ENCODE results near the gene USP44.

USP44 gene

GRCh38 chr12:95538006-95538405, 13.3 kb downstream of the USP44 start:
- Histone ChIP-seq H3K9ac (no peak overlapping the region), H3K9me3 (no peaks in the 10 kb centered on the region), H3K4me3 (no peak overlapping the region), H3K36me3 (no peaks in the 10 kb centered on the region), H3K4me2 (peak overlapping the region; percentile 47; the same call in 1 of the 2 replicates), H3K27ac (no peak overlapping the region), H3K4me1 (peaks cover 16% of the 10 kb centered on the region), H4K20me1 (no peaks in the 10 kb centered on the region), H3K27me3 (no peaks in the 10 kb centered on the region)
- no peak for TF ChIP-seq Cebpa-rat (IDR thresholded peaks at IDR 0.05)

GRCh38 chr12:95533985-95534384, 17.3 kb downstream of the USP44 start:
- Histone ChIP-seq H3K4me1 (peaks cover 12% of the 10 kb centered on the region), H3K9me3 (no peaks in the 10 kb centered on the region), H3K27me3 (no peaks in the 10 kb centered on the region), H4K20me1 (no peaks in the 10 kb centered on the region), H3K4me2 (no peak overlapping the region), H3K36me3 (no peaks in the 10 kb centered on the region), H3K4me3 (no peak overlapping the region), H3K9ac (no peak overlapping the region), H3K27ac (no peak overlapping the region)
- TF ChIP-seq Cebpa-rat (IDR thresholded peaks at IDR 0.05) = no peak

- Histone ChIP-seq H3K9ac (no peak overlapping the region), H4K20me1 (no peaks in the 10 kb centered on the region), H3K27me3 (no peaks in the 10 kb centered on the region), H3K4me3 (no peak overlapping the region), H3K9me3 (no peaks in the 10 kb centered on the region), H3K36me3 (no peaks in the 10 kb centered on the region), H3K4me2 (no peak overlapping the region), H3K27ac (no peak overlapping the region), H3K4me1 (peaks cover 1% of the 10 kb centered on the region; the same call in 1 of the 2 replicates)
- no peak for TF ChIP-seq Cebpa-rat (IDR thresholded peaks at IDR 0.05)
These were observed 18.4 kb downstream of the USP44 start for GRCh38 chr12:95532851-95533250.

- no peak overlapping the region for H3K4me3 ChIP-seq
- H3K36me3 ChIP-seq = no peaks in the 10 kb centered on the region
- TF ChIP-seq Cebpa-rat (IDR thresholded peaks at IDR 0.05) = no peak
- H3K9me3 ChIP-seq = no peaks in the 10 kb centered on the region
- H3K27ac ChIP-seq = no peak overlapping the region
- H3K9ac ChIP-seq = no peak overlapping the region
- no peaks in the 10 kb centered on the region for H3K4me1 ChIP-seq
- no peaks in the 10 kb centered on the region for H4K20me1 ChIP-seq
- H3K27me3 ChIP-seq = no peaks in the 10 kb centered on the region
- H3K4me2 ChIP-seq = no peak overlapping the region
These were observed 21.5 kb downstream of the USP44 start for GRCh38 chr12:95529693-95530225.

- no peak overlapping the region for H3K9ac ChIP-seq
These were observed 22.8 kb downstream of the USP44 start for GRCh38 chr12:95528431-95528830.

GRCh38 chr12:95522692-95523091, 28.6 kb downstream of the USP44 start:
- H3K4me3 ChIP-seq = no peak overlapping the region
- TF ChIP-seq Cebpa-rat (IDR thresholded peaks at IDR 0.05) = no peak
- peak overlapping the region; percentile 45 for H3K4me2 ChIP-seq
- no peaks in the 10 kb centered on the region for H3K36me3 ChIP-seq
- H3K9ac ChIP-seq = no peak overlapping the region
- H3K27ac ChIP-seq = no peak overlapping the region
- no peaks in the 10 kb centered on the region for H3K27me3 ChIP-seq
- no peaks in the 10 kb centered on the region for H4K20me1 ChIP-seq
- H3K9me3 ChIP-seq = no peaks in the 10 kb centered on the region
- H3K4me1 ChIP-seq = peaks cover 11% of the 10 kb centered on the region

More at GRCh38 chr12:95528431-95528830, 22.8 kb downstream of the USP44 start:
- Histone ChIP-seq H3K4me3 (no peak overlapping the region), H3K27me3 (no peaks in the 10 kb centered on the region), H3K36me3 (no peaks in the 10 kb centered on the region), H3K4me1 (no peaks in the 10 kb centered on the region), H4K20me1 (no peaks in the 10 kb centered on the region), H3K4me2 (no peak overlapping the region), H3K9me3 (no peaks in the 10 kb centered on the region), H3K27ac (no peak overlapping the region)
- TF ChIP-seq Cebpa-rat (IDR thresholded peaks at IDR 0.05) = no peak

- Histone ChIP-seq H3K4me2 (no peak overlapping the region), H3K27me3 (no peaks in the 10 kb centered on the region), H4K20me1 (no peaks in the 10 kb centered on the region), H3K9ac (no peak overlapping the region), H3K4me1 (peaks cover 11% of the 10 kb centered on the region), H3K36me3 (no peaks in the 10 kb centered on the region), H3K4me3 (no peak overlapping the region), H3K9me3 (no peaks in the 10 kb centered on the region), H3K27ac (no peak overlapping the region)
- TF ChIP-seq Cebpa-rat (IDR thresholded peaks at IDR 0.05) = no peak
These were observed 30.5 kb downstream of the USP44 start for GRCh38 chr12:95520816-95521215.

- Histone ChIP-seq H4K20me1 (no peaks in the 10 kb centered on the region), H3K9ac (no peak overlapping the region), H3K27ac (no peak overlapping the region), H3K36me3 (peaks cover 17% of the 10 kb centered on the region), H3K4me3 (no peak overlapping the region), H3K4me1 (peaks cover 11% of the 10 kb centered on the region), H3K27me3 (no peaks in the 10 kb centered on the region), H3K9me3 (no peaks in the 10 kb centered on the region), H3K4me2 (no peak overlapping the region)
- no peak for TF ChIP-seq Cebpa-rat (IDR thresholded peaks at IDR 0.05)
These were observed 32.3 kb downstream of the USP44 start for GRCh38 chr12:95518944-95519343.

- TF ChIP-seq Cebpa-rat (IDR thresholded peaks at IDR 0.05) = no peak
- Histone ChIP-seq H3K9ac (no peak overlapping the region), H3K27ac (no peak overlapping the region), H3K36me3 (peaks cover 34% of the 10 kb centered on the region), H3K4me2 (no peak overlapping the region), H3K9me3 (no peaks in the 10 kb centered on the region), H3K27me3 (no peaks in the 10 kb centered on the region), H3K4me3 (no peak overlapping the region), H3K4me1 (no peaks in the 10 kb centered on the region), H4K20me1 (no peaks in the 10 kb centered on the region)
These were observed 34.0 kb downstream of the USP44 start for GRCh38 chr12:95517246-95517645.

GRCh38 chr12:95516757-95517156, 34.5 kb downstream of the USP44 start:
- no peaks in the 10 kb centered on the region for H4K20me1 ChIP-seq
- no peaks in the 10 kb centered on the region for H3K9me3 ChIP-seq
- TF ChIP-seq Cebpa-rat (IDR thresholded peaks at IDR 0.05) = no peak
- H3K4me2 ChIP-seq = no peak overlapping the region
- H3K9ac ChIP-seq = no peak overlapping the region
- no peak overlapping the region for H3K27ac ChIP-seq
- H3K4me1 ChIP-seq = no peaks in the 10 kb centered on the region
- H3K36me3 ChIP-seq = peaks cover 38% of the 10 kb centered on the region
- H3K4me3 ChIP-seq = no peak overlapping the region
- no peaks in the 10 kb centered on the region for H3K27me3 ChIP-seq

- Histone ChIP-seq H3K27me3 (no peaks in the 10 kb centered on the region), H3K9me3 (no peaks in the 10 kb centered on the region), H3K4me1 (no peaks in the 10 kb centered on the region), H3K4me2 (no peak overlapping the region), H3K9ac (no peak overlapping the region), H4K20me1 (no peaks in the 10 kb centered on the region), H3K4me3 (no peak overlapping the region), H3K27ac (no peak overlapping the region), H3K36me3 (peaks cover 54% of the 10 kb centered on the region)
- no peak for TF ChIP-seq Cebpa-rat (IDR thresholded peaks at IDR 0.05)
These were observed 36.1 kb downstream of the USP44 start for GRCh38 chr12:95515197-95515596.
